ENCODE measurements around the gene PRDM5.

PRDM5 gene

DNA sequence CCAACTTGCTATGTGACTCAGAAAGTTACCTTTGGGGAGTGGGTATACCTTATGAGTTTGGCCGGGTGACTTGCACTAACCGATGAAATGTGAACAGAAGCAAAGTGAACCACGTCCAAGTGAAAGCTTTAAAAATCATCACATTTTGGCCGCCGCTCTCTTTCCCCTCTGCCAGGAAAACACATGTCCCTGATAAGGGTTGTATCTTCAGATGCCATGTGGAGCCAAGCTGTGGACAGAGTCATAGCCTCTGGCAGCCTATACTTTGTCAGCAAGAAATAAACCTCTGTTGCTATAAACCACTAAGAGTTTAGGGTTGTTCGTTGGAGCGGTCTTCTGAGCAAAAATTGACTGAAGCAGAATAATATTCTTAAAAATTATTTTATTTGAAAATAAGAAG lies 92.3 kb downstream of the PRDM5 start:
- DNase-seq, result no peak
- Mint-ChIP-seq H3K4me1 (ENCODE audit: low read depth) (no peaks in the 10 kb centered on the region), H3K4me3 (no peak overlapping the region), H3K27ac (no peak overlapping the region), H3K36me3 (ENCODE audit: low read depth) (no peaks in the 10 kb centered on the region), H3K9me3 (peaks cover 13% of the 10 kb centered on the region), H3K27me3 (peaks cover 2% of the 10 kb centered on the region)

DNA sequence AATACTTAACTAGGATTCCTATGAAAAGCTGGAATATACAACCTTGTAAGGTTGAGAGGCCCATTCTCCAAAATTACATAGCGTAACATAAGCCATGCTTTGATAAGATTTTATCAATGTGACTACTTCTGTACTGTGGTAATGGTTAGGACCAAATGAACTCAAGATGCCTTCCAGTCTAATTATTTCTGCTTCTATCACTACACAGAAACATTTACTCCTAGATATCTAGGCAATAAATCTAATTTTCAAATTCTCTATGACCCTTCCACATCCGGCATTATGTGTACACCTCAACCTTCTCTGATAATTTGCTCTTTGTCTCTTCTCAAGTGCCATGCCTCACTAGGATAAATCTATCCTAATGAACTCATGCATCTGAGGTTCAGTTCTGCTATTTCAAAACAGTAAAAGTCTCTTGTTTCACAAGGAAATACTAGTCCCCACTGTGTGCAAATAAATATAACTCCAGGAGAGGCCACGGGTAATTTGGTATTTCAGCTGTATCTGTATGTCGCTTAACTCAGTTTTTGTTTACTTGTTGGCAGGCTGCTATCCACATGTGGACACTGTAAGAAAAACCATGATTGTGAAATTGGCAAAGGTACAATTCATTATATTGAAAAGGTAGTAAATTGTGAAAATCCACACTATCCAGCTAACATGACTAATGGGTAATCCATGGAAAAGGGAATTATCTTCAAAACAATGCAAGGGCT lies 93.3 kb downstream of the PRDM5 start:
- Mint-ChIP-seq H3K27ac (no peak overlapping the region), H3K27me3 (peaks cover 2% of the 10 kb centered on the region), H3K4me1 (ENCODE audit: low read depth) (no peaks in the 10 kb centered on the region), H3K36me3 (ENCODE audit: low read depth) (no peaks in the 10 kb centered on the region), H3K9me3 (peaks cover 6% of the 10 kb centered on the region), H3K4me3 (no peak overlapping the region)
- no peak for DNase-seq

DNA sequence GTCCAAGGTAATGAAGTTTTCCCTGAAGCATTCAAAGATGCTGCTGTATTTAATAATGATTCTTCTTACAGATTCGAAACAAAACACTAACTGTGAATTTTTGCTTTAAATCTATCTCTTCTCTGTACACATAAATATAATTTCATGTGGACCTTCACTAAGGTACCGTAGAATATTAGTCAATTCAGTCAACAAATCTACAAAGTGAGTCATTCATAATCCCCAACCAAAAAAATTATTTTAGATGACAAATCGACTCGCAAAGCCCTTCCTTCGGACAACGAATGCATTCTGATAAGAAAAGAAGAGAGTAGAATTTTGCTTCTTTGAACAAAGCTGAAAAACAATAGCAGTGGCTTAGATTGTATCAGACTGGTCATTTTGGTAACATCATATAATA lies 95.7 kb downstream of the PRDM5 start:
- no peak overlapping the region for H3K27ac Mint-ChIP-seq
- no peaks in the 10 kb centered on the region for H3K36me3 Mint-ChIP-seq (ENCODE audit: low read depth)
- peaks cover 2% of the 10 kb centered on the region for H3K27me3 Mint-ChIP-seq
- H3K4me1 Mint-ChIP-seq (ENCODE audit: low read depth), result no peaks in the 10 kb centered on the region
- DNase-seq, result no peak
- no peak overlapping the region for H3K4me3 Mint-ChIP-seq
- no peaks in the 10 kb centered on the region for H3K9me3 Mint-ChIP-seq

DNA sequence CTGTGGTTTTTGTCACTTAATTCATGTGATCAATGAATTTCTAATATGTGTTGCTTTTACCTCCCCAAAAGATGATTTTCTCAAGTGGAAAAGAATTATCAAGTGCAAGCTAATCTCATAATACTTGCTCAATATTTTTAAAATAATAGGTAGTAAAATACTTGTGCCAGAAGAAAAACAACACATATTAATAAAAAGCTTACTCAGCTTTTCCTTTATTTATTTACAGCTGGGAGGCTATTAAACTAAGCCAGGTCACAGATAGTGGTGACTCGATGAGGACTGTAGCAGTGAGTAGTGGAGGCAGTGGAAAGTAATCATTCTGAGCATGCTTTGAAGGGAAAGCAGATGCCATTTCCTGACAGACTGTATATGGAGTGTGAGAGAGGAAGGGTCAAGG lies 96.1 kb downstream of the PRDM5 start:
- Mint-ChIP-seq H3K4me3 (no peak overlapping the region), H3K27me3 (peaks cover 2% of the 10 kb centered on the region), H3K27ac (no peak overlapping the region), H3K4me1 (ENCODE audit: low read depth) (no peaks in the 10 kb centered on the region), H3K36me3 (ENCODE audit: low read depth) (no peaks in the 10 kb centered on the region), H3K9me3 (no peaks in the 10 kb centered on the region)
- DNase-seq, result no peak

DNA sequence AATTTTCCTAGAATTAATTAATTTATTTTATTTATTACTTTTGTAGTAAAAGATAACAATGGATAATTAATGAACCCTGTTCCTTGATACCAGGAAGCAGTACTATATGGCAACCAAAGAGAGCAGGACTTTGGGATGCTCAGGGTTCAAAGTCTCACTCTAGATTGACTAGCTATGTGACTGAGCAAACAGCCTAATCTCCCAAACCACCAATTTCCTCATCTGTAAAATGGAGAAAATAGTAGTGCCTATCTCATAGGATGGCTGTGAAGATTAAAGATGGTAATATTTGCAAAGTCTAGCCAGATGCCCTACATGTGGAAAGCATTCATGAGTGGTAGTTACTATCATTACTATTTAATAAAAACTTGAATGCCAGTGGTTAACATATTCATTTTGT lies 97.6 kb downstream of the PRDM5 start:
- H3K4me3 Mint-ChIP-seq, result no peak overlapping the region
- no peak overlapping the region for H3K27ac Mint-ChIP-seq
- peaks cover 5% of the 10 kb centered on the region for H3K4me1 Mint-ChIP-seq (ENCODE audit: low read depth)
- no peak for DNase-seq
- H3K36me3 Mint-ChIP-seq (ENCODE audit: low read depth), result no peaks in the 10 kb centered on the region
- no peaks in the 10 kb centered on the region for H3K9me3 Mint-ChIP-seq
- H3K27me3 Mint-ChIP-seq, result peaks cover 2% of the 10 kb centered on the region

DNA sequence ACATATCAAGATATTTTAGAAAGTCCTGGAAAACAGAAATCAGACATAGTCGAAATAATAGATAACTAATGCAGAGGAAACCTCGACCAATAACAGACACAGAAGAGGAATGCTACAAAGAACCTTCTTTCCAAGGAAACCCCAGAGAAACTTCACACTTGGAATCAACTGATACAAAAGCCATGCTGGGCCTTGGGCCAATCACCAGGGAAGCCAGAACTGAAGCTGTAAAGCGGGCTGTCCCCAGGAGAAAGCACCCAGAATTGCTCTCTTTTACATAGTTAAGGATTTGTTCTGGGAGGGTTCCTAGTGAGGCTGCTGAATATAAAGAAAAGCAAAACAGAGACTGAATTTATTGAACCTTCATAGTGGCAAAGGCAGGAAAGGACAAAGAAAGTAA lies 100.5 kb downstream of the PRDM5 start:
- Mint-ChIP-seq H3K27me3 (peaks cover 2% of the 10 kb centered on the region), H3K27ac (no peak overlapping the region), H3K36me3 (ENCODE audit: low read depth) (no peaks in the 10 kb centered on the region), H3K4me3 (no peak overlapping the region), H3K4me1 (ENCODE audit: low read depth) (peaks cover 8% of the 10 kb centered on the region), H3K9me3 (no peaks in the 10 kb centered on the region)
- DNase-seq, result no peak

DNA sequence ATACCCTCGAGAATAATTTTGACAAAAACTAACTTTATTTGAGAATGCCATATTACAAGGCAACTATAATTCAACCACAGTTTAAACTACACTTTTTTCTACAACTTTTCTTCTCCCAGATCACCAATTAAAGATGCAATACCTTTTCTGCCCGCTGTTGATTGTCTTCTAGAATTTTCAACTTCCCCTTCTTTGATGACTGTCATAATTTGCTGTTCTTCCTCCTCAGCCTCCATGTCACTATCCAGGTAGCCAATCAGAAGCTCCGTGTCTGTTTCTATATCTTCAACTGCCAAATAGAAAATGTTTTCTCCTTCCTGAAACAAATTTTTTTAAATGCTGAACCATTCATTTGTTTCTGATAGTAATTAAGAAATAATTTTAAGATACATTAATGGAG lies 101.5 kb downstream of the PRDM5 start:
- Mint-ChIP-seq H3K4me3 (no peak overlapping the region), H3K27me3 (peaks cover under 1% of the 10 kb centered on the region), H3K4me1 (ENCODE audit: low read depth) (peaks cover 10% of the 10 kb centered on the region), H3K9me3 (no peaks in the 10 kb centered on the region), H3K36me3 (ENCODE audit: low read depth) (no peaks in the 10 kb centered on the region), H3K27ac (no peak overlapping the region)
- no peak for DNase-seq

DNA sequence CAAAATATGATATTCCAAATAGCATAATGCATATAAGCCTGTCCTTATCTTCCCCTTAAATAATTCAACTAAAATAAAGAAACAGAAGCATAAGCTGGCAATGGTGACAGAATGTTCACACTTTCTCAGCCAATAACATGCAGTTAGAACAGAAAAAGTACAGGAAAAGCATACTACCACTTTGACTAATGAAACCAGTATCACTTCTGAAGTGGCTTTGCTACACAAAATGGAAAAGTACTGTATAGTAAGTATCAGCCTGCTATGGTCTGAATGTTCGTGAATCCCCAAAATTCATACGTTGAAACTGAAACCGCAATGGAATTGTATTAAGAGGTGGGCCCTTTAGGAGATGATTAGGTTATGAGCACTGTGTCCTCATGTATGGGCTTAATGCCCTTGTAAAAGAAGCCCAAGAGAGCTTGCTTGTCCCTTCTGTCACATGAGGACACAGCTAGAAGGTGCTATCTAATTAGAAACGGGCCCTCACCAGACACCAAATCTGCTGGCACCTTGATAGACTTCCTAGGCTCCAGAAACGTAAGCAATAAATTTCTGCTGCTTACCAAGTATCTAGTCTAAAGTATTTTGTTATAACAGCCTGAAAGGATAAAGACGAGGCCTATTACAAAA lies 102.6 kb downstream of the PRDM5 start:
- Mint-ChIP-seq H3K4me3 (no peak overlapping the region), H3K36me3 (ENCODE audit: low read depth) (no peaks in the 10 kb centered on the region), H3K27me3 (no peaks in the 10 kb centered on the region), H3K27ac (no peak overlapping the region), H3K9me3 (no peaks in the 10 kb centered on the region), H3K4me1 (ENCODE audit: low read depth) (peaks cover 10% of the 10 kb centered on the region)
- DNase-seq, result no peak

DNA sequence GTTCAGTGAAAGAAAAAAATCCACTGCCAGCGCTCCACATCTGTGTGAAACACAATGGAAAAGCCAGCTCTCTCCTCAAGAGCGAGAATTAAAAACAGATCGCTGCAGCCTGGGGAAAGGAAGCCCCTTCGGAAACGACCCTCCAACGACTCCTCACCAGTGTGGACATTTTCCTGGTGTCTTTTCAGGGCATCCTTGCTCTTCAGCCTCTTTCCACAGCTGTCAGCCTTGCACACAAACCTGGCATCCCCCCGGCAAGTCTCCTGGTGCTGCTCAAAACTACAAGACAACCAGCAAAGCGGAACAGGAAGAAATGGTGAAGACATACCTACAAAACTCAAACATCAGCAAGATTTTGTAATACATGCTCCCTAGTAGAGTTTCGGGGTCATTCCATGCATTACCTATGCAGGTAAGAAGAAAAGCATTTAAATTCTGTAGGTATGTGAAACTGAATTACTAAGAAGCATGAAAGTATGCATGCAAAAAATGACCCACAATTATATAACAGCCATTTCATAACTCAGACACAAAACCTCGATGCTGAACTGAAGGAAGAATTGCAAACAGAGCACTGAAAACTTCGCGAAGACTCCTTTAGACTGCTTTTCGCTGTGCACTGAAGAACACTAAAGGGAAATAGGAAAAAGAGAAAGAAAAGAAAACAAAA lies 106.1 kb downstream of the PRDM5 start:
- no peak overlapping the region for H3K27ac Mint-ChIP-seq
- no peak overlapping the region for H3K4me3 Mint-ChIP-seq
- no peaks in the 10 kb centered on the region for H3K36me3 Mint-ChIP-seq (ENCODE audit: low read depth)
- no peaks in the 10 kb centered on the region for H3K27me3 Mint-ChIP-seq
- H3K4me1 Mint-ChIP-seq (ENCODE audit: low read depth), result peaks cover 10% of the 10 kb centered on the region
- DNase-seq, result no peak
- no peaks in the 10 kb centered on the region for H3K9me3 Mint-ChIP-seq

DNA sequence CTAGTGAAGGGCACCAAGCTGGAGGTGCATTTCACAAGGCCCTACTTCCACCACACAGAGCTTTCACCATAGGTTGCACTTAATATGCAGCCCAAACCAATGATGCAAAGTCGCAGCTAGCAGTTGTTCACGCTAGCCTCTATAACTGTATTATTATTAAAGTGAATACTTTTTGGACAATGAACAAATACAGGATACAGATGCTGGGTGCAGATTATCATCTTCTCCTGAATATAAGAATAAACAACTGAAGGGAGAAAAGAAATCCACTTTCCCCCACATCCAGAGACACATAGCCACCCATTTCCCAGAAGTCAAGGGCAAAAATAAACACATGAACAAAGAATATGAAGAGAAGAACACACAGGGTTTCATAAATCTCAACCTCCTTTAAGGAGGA lies 107.2 kb downstream of the PRDM5 start:
- Mint-ChIP-seq H3K4me3 (no peak overlapping the region), H3K9me3 (no peaks in the 10 kb centered on the region), H3K36me3 (ENCODE audit: low read depth) (no peaks in the 10 kb centered on the region), H3K27me3 (no peaks in the 10 kb centered on the region), H3K4me1 (ENCODE audit: low read depth) (peaks cover 9% of the 10 kb centered on the region), H3K27ac (no peak overlapping the region)
- DNase-seq, result no peak

DNA sequence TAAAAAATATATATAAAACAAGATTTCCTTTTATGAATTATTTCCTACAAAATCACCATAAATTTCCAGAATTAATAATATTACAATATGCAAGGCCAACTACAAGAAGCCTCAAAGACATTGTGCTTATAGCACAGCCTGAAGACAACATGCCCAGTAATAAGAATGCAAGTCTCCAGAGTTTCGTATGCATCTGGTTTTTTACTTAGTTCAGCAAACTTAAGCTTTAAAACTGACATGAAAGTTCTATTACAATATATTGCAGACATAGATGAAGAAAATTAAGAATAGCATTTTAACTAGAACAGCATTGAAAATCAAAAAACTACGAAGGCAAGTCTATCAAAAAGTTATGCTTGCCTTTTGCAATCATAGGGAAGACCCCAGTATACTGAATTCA lies 107.6 kb downstream of the PRDM5 start:
- H3K27ac Mint-ChIP-seq, result no peak overlapping the region
- H3K27me3 Mint-ChIP-seq, result no peaks in the 10 kb centered on the region
- H3K9me3 Mint-ChIP-seq, result no peaks in the 10 kb centered on the region
- no peak for DNase-seq
- H3K4me1 Mint-ChIP-seq (ENCODE audit: low read depth), result peaks cover 5% of the 10 kb centered on the region
- no peak overlapping the region for H3K4me3 Mint-ChIP-seq
- H3K36me3 Mint-ChIP-seq (ENCODE audit: low read depth), result no peaks in the 10 kb centered on the region

DNA sequence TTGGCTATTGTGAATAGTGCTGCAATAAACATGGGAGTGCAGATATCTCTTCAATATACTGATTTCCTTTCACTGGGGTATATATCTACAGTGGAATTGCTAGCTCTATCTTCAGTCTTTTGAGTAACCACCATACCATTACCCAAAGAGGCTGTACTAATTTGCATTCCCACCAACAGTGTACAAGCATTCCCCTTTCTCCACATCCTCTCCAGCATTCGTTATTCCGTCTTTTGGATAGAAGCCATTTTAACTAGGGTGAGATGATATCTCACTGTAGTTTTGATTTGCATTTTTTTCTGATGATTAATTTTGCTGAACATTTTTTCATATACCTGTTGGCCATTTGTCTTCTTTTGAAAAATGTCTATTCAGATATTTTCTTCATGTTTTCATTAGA lies 110.3 kb downstream of the PRDM5 start:
- no peak overlapping the region for H3K27ac Mint-ChIP-seq
- no peak overlapping the region for H3K4me3 Mint-ChIP-seq
- peaks cover 2% of the 10 kb centered on the region for H3K4me1 Mint-ChIP-seq (ENCODE audit: low read depth)
- DNase-seq, result no peak
- no peaks in the 10 kb centered on the region for H3K36me3 Mint-ChIP-seq (ENCODE audit: low read depth)
- no peaks in the 10 kb centered on the region for H3K27me3 Mint-ChIP-seq
- peaks cover 8% of the 10 kb centered on the region for H3K9me3 Mint-ChIP-seq

DNA sequence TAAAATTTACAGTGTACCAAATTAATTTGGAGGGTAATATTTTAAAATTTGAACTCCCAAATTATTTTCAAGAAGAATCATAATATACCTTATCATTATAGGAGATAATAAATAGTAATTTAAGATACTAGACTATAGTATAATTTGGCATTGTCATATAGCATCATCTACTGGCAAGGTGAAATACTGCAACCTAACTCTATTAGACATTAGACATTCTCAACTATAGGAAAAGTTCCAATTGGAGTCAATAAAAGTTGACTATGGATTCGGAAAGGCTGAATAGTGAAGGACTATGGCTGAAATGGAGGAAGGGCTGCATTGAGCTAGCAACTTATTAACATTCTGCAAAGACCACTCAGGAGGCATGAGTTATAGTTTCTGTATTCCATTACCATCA lies 113.0 kb downstream of the PRDM5 start:
- Mint-ChIP-seq H3K27me3 (no peaks in the 10 kb centered on the region), H3K36me3 (ENCODE audit: low read depth) (no peaks in the 10 kb centered on the region), H3K9me3 (peaks cover 16% of the 10 kb centered on the region), H3K4me3 (no peak overlapping the region), H3K27ac (no peak overlapping the region), H3K4me1 (ENCODE audit: low read depth) (no peaks in the 10 kb centered on the region)
- no peak for DNase-seq

DNA sequence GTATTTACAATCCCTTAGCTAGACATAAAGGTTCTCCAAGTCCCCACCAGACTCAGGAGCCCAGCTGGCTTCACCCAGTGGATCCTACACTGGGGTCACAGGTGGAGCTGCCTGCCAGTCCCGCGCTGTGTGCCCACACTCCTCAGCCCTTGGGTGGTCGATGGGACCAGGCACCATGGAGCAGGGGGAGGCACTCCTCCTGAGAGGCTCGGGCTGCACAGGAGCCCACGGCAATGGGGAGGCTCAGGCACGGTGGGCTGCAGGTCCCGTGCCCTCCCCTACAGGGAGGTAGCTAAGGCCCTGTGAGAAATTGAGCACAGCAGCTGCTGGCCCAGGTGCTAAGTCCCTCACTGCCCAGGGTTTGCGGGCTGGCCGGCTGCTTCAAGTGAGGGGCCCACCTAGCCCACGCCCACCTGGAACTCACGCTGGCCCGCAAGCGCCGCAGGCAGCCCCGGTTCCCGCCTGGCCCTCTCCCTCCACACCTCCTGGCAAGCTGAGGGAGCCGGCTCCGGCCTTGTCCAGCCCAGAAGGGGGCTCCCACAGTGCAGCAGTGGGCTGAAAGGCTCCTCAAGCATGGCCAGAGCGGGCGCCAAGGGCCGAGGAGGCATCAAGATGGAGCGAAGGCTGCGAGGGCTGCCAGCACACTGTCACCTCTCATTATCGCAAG lies 113.9 kb downstream of the PRDM5 start:
- DNase-seq, result no peak
- no peaks in the 10 kb centered on the region for H3K27me3 Mint-ChIP-seq
- H3K4me3 Mint-ChIP-seq, result no peak overlapping the region
- no peak overlapping the region for H3K27ac Mint-ChIP-seq
- H3K9me3 Mint-ChIP-seq, result peaks cover 16% of the 10 kb centered on the region
- no peaks in the 10 kb centered on the region for H3K4me1 Mint-ChIP-seq (ENCODE audit: low read depth)
- no peaks in the 10 kb centered on the region for H3K36me3 Mint-ChIP-seq (ENCODE audit: low read depth)

Data from activated T-cell treated with anti-CD3 and anti-CD28 coated beads, Interleukin-2, amount 50 U/mL, for 24 hours (primary cell).